GM06990 (cell line): ENCODE measurements around the gene C14orf180.
A peak's percentile ranks its signal among the peaks of the same experiment; 100 is the strongest.

ENCODE experiments used
- DNase-seq: peaks from one replicate; pipeline ENCODE4 v3.0.0-alpha.2; 2011; ENCODE audit not compliant: insufficient read length; ENCODE audit errors: extremely low read depth
- H3K27me3 ChIP-seq: replicated peaks from 2 replicates; pipeline ENCODE4 v1.6.0; 2011; ENCODE audit warnings: low read length; ENCODE audit not compliant: control insufficient read depth, insufficient read depth
- H3K36me3 ChIP-seq: 2 replicates; pipeline ENCODE4 v1.5.1; 2011; ENCODE audit warnings: low read length; ENCODE audit not compliant: control insufficient read depth, insufficient read depth
- H3K4me3 ChIP-seq: replicated peaks from 2 replicates; pipeline ENCODE4 v1.5.1; 2011; ENCODE audit warnings: low read depth, mild to moderate bottlenecking, control low read depth, low read length
- TF ChIP-seq, protein P1 (sequence below): IDR thresholded peaks from 2 replicates; pipeline ENCODE4 v1.5.1; 2011; ENCODE audit warnings: low read length, control low read depth, mild to moderate bottlenecking, inconsistent platforms; ENCODE audit not compliant: insufficient read depth, poor library complexity, severe bottlenecking

Gene C14orf180

DNA sequence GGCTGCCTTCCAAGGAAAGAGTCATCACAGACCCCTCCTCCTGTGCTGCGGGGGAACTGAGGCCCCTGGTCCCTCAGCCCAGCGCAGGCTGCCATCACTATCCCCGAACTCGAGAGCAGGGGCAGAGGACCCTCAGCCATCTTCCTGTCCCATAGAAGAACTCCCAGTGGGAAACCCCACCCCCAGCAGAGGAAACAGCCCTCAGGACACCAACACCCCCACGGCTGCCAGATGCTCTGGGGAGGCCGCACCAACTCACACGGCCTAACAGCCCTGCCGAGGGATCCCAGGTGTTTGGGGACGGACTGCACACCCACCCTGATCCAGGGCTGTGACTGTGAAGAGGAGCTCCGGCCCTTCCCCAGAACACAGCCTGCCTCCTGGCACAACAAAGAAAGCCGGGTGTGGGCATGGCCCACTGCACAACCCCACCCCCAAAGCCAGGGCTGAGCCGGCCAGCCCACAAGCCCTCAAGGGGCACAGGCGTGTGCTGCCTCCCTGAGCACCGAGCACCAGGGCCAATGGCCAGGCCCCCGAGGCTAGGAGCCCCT is 16.3 kb upstream of the C14orf180 start:
- no peak for DNase-seq
- Histone ChIP-seq H3K4me3 (no peak overlapping the region), H3K36me3 (no peaks in the 10 kb centered on the region), H3K27me3 (peaks cover 5% of the 10 kb centered on the region; the same call in 1 of the 2 replicates)
- TF ChIP-seq, protein P1, sequence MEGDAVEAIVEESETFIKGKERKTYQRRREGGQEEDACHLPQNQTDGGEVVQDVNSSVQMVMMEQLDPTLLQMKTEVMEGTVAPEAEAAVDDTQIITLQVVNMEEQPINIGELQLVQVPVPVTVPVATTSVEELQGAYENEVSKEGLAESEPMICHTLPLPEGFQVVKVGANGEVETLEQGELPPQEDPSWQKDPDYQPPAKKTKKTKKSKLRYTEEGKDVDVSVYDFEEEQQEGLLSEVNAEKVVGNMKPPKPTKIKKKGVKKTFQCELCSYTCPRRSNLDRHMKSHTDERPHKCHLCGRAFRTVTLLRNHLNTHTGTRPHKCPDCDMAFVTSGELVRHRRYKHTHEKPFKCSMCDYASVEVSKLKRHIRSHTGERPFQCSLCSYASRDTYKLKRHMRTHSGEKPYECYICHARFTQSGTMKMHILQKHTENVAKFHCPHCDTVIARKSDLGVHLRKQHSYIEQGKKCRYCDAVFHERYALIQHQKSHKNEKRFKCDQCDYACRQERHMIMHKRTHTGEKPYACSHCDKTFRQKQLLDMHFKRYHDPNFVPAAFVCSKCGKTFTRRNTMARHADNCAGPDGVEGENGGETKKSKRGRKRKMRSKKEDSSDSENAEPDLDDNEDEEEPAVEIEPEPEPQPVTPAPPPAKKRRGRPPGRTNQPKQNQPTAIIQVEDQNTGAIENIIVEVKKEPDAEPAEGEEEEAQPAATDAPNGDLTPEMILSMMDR = no peak

DNA sequence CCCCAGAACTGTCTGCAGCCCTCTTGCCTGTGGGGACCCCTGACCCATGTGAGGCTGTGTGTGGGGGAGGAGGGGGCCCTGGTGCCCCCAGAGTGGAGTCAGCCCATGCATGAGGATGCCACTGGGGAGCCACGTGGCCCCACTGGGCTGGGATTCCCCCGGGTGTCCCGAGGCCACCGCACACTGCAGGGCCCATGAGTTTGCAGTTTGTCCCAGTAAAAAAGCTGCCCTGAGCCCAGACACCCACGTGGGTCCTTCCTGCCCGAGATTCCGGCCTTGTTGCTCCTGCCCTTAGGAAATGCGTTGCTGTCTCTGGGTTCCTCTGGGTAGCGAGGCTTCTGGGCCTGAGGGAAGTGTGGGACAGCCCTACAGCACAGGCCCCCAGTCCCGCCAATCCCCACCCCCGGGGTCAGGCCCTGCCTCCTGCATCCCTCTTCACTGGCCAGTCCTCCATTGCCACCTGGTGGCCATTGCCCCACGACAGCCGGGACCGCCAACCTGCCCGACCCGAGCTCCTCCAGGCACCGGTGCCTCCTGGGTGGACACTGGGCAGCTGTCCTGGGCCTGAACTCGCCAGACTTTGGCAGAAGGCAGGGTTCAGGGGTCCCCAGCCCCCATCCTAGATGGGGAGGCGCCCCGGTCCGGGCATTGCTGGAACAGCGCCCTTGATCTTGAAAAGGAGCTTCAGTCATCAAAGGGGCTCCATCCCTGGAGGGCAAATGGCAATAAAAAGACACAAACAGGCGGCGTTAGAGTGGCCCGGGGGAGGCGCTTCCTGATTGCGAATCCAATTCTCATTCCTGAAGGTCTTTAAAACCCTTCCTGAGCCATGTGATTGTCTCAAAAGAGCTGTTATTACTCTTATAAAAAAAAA is 15.6 kb upstream of the C14orf180 start:
- peak; percentile 41 for DNase-seq
- no peak overlapping the region for H3K4me3 ChIP-seq
- H3K36me3 ChIP-seq = no peaks in the 10 kb centered on the region
- TF ChIP-seq, protein P1 = peak; percentile 66
- H3K27me3 ChIP-seq = peaks cover 5% of the 10 kb centered on the region; the same call in 1 of the 2 replicates

DNA sequence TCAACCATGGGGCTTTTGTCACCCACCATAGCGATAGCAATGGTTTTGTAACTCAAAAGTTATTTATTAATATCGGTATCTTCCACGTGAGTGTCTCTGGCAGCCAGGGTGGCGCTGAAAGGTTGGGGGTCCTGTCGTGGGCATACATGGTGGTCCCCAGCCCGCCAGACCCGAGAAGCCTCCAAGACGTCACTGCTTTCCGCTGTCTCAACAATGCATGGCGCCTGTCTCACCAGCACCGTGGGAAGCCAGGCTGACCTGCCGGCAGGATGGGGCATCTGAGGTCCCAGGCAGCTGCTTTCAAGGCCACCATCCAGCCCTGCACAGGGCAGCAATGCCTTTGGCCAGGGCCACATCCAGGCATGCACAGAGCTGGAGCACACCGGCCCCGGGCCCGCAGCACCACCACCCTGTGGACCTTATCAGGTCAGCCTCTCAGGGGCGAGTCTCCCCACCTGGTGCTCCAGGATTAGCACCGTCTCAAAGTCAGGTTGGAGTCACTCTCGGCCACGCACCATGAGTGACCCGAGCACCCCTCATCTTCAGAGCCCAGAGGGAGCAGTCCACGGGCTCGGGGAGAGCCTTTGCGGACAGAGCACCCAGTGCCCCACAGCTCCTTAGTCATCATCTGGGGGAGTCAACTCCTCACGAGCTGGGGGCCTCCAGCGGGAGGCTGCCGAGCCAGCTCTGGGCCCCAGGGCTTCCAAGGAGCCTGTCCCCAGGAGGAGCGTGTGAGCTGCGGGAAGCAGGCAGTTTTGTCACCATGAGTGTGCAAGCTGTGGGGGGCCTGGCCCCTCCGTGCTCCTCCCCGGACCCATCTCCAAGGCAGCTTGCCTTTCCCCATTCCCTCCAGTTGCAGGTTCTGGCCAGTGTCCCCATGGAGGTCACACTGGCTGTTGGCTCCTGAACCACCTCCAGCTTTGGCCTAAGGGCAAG is 14.6 kb upstream of the C14orf180 start:
- H3K36me3 ChIP-seq = no peaks in the 10 kb centered on the region

DNA sequence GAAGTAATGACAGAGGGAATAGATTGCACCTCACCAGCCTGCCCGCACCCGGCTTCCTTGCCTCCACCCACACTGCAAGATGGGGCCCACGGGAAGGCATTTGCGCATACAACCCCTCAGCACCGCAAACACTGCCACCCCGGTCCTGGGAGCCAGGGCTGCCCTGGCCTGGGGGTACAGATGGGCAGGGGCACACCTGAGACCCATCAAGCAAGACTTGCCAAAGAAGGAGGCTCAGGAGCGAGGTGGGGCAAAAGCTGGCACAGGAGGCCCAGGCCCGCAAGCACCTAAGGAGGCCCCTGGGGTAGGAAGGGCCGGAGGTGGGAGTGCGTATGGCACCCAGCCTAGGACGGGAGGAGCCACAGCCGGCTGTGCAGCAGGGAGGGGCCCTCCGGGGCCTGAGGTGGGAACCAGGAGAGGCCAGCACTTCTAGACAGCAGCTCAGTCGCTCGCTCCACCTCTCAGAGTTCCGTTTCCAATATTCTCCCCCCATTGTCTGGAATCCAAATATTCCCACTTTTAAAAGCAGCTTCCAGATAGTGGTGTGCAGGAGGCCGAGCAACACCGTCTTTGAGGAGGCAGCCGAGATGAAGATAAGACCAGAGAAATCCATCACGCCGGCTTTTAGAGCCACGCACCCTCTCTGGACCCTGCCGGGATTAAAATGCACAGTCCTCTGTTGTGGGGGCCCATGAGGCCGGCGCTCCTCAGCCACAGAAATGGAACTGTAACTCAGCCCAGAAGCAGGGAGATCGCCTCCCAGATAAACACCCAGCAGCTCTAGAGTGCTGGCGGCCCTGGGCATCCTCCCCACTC is 12.2 kb upstream of the C14orf180 start:
- no peak for DNase-seq
- Histone ChIP-seq H3K36me3 (no peaks in the 10 kb centered on the region), H3K4me3 (no peak overlapping the region), H3K27me3 (peaks cover 3% of the 10 kb centered on the region; the same call in 1 of the 2 replicates)
- TF ChIP-seq, protein P1 = no peak

More for the DNA sequence above, 14.6 kb upstream of the C14orf180 start:
- TF ChIP-seq, protein P1 = no peak
- no peak for DNase-seq
- H3K27me3 ChIP-seq = peaks cover 5% of the 10 kb centered on the region; the same call in 1 of the 2 replicates
- no peak overlapping the region for H3K4me3 ChIP-seq

DNA sequence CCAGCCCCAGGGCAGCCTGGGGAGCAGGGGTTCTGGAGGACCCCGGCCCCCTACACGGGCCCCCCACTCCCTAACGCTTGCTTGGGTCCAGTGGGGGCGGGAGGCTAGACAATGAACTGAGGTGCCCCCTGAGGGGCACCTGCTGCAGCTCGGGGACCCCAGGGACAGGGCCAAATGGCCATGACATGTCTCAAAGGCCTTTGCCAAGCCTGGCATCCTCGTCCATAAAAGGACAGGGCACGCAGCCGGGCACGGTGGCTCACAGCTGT is 11.7 kb upstream of the C14orf180 start:
- Histone ChIP-seq H3K4me3 (no peak overlapping the region), H3K36me3 (no peaks in the 10 kb centered on the region), H3K27me3 (peaks cover 3% of the 10 kb centered on the region; the same call in 1 of the 2 replicates)
- TF ChIP-seq, protein P1 = no peak
- no peak for DNase-seq
